HG02840 (cell line): ENCODE data around the gene CCDC89.
"Not testable (repeated sequence)": the region's sequence is repeated elsewhere in the genome, so short reads cannot be mapped to it uniquely, and the experiment has no call there.

Experiments used
- ATAC-seq: cut with Tn5 transposase; IDR thresholded peaks from one replicate; pipeline ENCODE4 v1.9.1; 2021; ENCODE audit warnings: mild to moderate bottlenecking, moderate library complexity, moderate number of reproducible peaks; ENCODE audit not compliant: unreplicated experiment, low FRiP score

CCDC89 gene

GRCh38 chr11:85656777-85657176, 29.2 kb downstream of the CCDC89 start:
- ATAC-seq, result no peak

- ATAC-seq, result not testable (repeated sequence)
Observed at GRCh38 chr11:85654343-85654742, 31.7 kb downstream of the CCDC89 start.

GRCh38 chr11:85652786-85653447, 33.1 kb downstream of the CCDC89 start:
- ATAC-seq, result no peak

GRCh38 chr11:85651118-85651517, 34.9 kb downstream of the CCDC89 start:
- no peak for ATAC-seq

GRCh38 chr11:85647604-85648299, 38.2 kb downstream of the CCDC89 start, which contains the start of gene TMEM126A:
Gene TMEM126A, plus strand, starts transcription at chr11:85647967. Its CDS starts 2,289 bp downstream, at chr11:85650256.
- ATAC-seq, result peak; percentile 98

- peak; percentile 3 for ATAC-seq
Observed at GRCh38 chr11:85647078-85647477, 38.9 kb downstream of the CCDC89 start.

- ATAC-seq, result no peak
Observed at GRCh38 chr11:85643191-85643614, 42.8 kb downstream of the CCDC89 start.

- no peak for ATAC-seq
Observed at GRCh38 chr11:85634747-85635146, 51.2 kb downstream of the CCDC89 start.
